Measurements from ENCODE around the gene NRCAM. TPM values are rescaled to one million over a fixed set of nuclear protein-coding genes. Genes with fewer than 3 reads are reported as not detected.

NRCAM gene
- total and polyA plus RNA-seq, 5 donors from 2014 or later = 0.27 TPM; not detected in 4

DNA sequence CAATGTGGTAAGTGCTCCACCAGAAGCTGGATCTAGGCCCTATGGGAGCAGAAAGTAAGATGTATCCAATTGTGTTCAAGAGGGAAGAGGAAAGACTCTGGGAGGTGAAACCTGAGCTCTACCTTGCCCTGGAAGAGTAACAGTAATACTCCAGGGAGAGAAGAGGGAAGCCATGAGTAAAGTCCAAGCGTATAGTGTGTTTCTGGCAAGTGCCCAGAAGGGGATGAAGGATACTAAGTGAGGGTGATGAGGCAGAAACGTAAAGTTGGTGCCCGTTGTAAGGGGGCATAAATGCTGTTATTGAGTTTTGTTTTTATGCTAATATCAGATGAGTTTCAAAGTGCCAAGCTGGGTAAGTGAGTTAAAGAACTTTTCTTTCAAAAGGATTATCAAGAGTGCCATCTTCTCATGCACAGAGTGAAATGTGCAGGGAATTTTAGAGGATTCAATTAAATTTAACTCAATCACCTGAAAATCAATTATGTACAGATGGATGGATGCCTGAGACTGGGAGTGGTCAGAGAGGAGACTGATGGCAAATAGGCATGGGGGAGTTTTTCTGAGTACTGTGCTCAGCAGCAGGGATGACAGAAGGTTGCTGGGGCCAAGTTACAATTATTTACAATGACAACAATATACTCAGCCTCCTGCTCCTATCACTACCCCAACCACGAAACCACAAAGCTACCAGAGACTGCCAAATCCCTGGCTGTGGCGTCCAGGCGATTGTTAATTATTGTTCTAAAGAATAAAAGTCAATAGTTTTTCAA, 202.8 kb downstream of the NRCAM start:
- H3K27ac ChIP-seq (ENCODE audit: insufficient read depth, low read length, poor library complexity, severe bottlenecking) = no peak overlapping the region
- no peak overlapping the region for H3K4me3 ChIP-seq (ENCODE audit: low read depth, low read length)
- DNase-seq (no peak), ATAC-seq (ENCODE audit: low read depth in 2 of 2) (no peak)
- no peaks in the 10 kb centered on the region for H3K36me3 ChIP-seq (ENCODE audit: control insufficient read depth, insufficient read depth, low read length)
- Mint-ChIP-seq H3K9me3 (peaks cover 0 to 8% (median 2%) of the 10 kb centered on the region in 7 donors), H3K27me3 (no peaks in the 10 kb centered on the region), H3K36me3 (no peaks in the 10 kb centered on the region), H3K4me1 (no peaks in the 10 kb centered on the region), H3K27ac (no peak overlapping the region), H3K4me3 (no peak overlapping the region)
- H3K4me1 ChIP-seq (ENCODE audit: control insufficient read depth, insufficient read depth, low read length, poor library complexity, severe bottlenecking) = no peaks in the 10 kb centered on the region
- no peaks in the 10 kb centered on the region for H3K27me3 ChIP-seq (ENCODE audit: control insufficient read depth, insufficient read depth, low read length)
- no peaks in the 10 kb centered on the region for H3K9me3 ChIP-seq (ENCODE audit: control insufficient read depth in 2 of 2, low read length in 2 of 2)

DNA sequence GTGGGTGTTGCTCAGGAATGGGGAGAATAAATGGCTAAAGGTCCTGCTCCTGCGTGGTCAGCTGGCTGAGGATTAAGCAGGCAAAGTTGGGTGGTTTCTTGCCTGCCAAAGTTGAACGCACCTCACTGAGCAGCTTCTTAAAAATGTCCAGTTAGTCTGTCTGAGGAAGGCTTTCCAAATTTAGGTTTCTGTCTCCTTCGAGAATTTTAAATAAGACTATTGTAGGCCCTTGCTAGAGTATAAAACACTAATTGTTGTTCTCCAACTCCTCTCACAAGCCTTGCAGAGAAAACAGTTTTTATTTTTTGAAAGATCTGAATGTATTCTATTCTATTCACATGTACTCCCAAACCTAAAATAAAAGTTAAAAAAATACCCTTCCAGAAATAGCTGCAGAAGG, 204.1 kb downstream of the NRCAM start:
- no peaks in the 10 kb centered on the region for H3K36me3 Mint-ChIP-seq
- no peaks in the 10 kb centered on the region for H3K27me3 Mint-ChIP-seq
- no peak overlapping the region for H3K4me3 Mint-ChIP-seq
- DNase-seq = no peak
- no peaks in the 10 kb centered on the region for H3K4me1 Mint-ChIP-seq
- H3K9me3 Mint-ChIP-seq = peaks cover 0 to 6% (median 2%) of the 10 kb centered on the region in 7 donors
- ATAC-seq (ENCODE audit: low read depth in 2 of 2) = no peak
- Histone ChIP-seq H3K27me3 (ENCODE audit: control insufficient read depth, insufficient read depth, low read length) (no peaks in the 10 kb centered on the region), H3K4me1 (ENCODE audit: control insufficient read depth, insufficient read depth, low read length, poor library complexity, severe bottlenecking) (no peaks in the 10 kb centered on the region), H3K9me3 (ENCODE audit: control insufficient read depth in 2 of 2, low read length in 2 of 2) (no peaks in the 10 kb centered on the region), H3K27ac (ENCODE audit: insufficient read depth, low read length, poor library complexity, severe bottlenecking) (no peak overlapping the region), H3K36me3 (ENCODE audit: control insufficient read depth, insufficient read depth, low read length) (no peaks in the 10 kb centered on the region), H3K4me3 (ENCODE audit: low read depth, low read length) (no peak overlapping the region)
- no peak overlapping the region for H3K27ac Mint-ChIP-seq

DNA sequence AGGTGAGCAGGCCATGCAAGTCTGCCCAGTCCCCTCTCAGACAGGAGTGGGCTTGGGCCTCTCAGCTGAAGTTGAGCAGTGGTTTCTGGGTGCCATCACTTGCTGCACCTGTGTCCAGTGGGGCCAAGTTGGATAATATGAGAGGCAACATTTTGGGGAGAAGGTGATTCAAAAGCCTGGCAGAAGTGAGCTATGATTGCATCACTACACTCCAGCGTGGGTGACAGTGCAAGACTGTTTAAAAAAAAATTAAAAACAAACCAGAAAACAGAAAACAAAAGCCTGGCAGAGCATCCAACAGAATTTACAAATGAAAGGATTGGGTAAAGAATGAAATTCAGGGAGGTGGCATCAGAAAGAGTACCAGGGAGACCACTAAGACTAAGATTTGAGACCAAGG, 204.5 kb downstream of the NRCAM start:
- no peak overlapping the region for H3K4me3 ChIP-seq (ENCODE audit: low read depth, low read length)
- no peak for DNase-seq
- Mint-ChIP-seq H3K4me3 (no peak overlapping the region), H3K4me1 (no peaks in the 10 kb centered on the region), H3K9me3 (peaks cover 0 to 5% (median 1%) of the 10 kb centered on the region in 7 donors), H3K27me3 (no peaks in the 10 kb centered on the region), H3K36me3 (no peaks in the 10 kb centered on the region), H3K27ac (no peak overlapping the region)
- H3K27ac ChIP-seq (ENCODE audit: insufficient read depth, low read length, poor library complexity, severe bottlenecking) = no peak overlapping the region
- no peaks in the 10 kb centered on the region for H3K4me1 ChIP-seq (ENCODE audit: control insufficient read depth, insufficient read depth, low read length, poor library complexity, severe bottlenecking)
- ATAC-seq (ENCODE audit: low read depth in 2 of 2) = no peak
- H3K9me3 ChIP-seq (ENCODE audit: control insufficient read depth in 2 of 2, low read length in 2 of 2) = no peaks in the 10 kb centered on the region
- no peaks in the 10 kb centered on the region for H3K27me3 ChIP-seq (ENCODE audit: control insufficient read depth, insufficient read depth, low read length)
- H3K36me3 ChIP-seq (ENCODE audit: control insufficient read depth, insufficient read depth, low read length) = no peaks in the 10 kb centered on the region

DNA sequence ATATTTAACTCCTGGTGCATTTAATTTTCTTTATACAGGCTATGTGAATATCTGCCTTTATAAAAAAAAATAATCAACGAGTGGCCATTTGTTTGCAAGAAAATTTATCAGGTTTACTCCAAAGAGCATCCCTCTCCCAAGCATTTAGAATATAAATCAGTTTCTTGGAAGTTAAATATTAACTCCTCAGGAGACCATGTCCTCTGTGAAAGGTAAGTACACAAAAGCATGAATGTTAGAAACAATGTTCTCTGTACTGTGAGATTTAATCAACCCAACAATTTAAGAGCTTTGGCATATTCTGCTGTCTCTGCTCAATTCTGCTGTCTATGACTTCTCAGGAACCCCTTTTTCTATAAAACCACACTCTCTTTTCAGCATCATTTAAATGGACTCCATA, 206.8 kb downstream of the NRCAM start:
- Histone ChIP-seq H3K27me3 (ENCODE audit: control insufficient read depth, insufficient read depth, low read length) (no peaks in the 10 kb centered on the region), H3K36me3 (ENCODE audit: control insufficient read depth, insufficient read depth, low read length) (no peaks in the 10 kb centered on the region), H3K4me1 (ENCODE audit: control insufficient read depth, insufficient read depth, low read length, poor library complexity, severe bottlenecking) (no peaks in the 10 kb centered on the region), H3K27ac (ENCODE audit: insufficient read depth, low read length, poor library complexity, severe bottlenecking) (no peak overlapping the region), H3K4me3 (ENCODE audit: low read depth, low read length) (no peak overlapping the region), H3K9me3 (ENCODE audit: control insufficient read depth in 2 of 2, low read length in 2 of 2) (no peaks in the 10 kb centered on the region)
- peaks cover 0 to 3% (median 0%) of the 10 kb centered on the region in 7 donors for H3K9me3 Mint-ChIP-seq
- no peak for ATAC-seq (ENCODE audit: low read depth in 2 of 2)
- H3K36me3 Mint-ChIP-seq = no peaks in the 10 kb centered on the region
- DNase-seq = no peak
- no peaks in the 10 kb centered on the region for H3K27me3 Mint-ChIP-seq
- no peak overlapping the region for H3K4me3 Mint-ChIP-seq
- H3K4me1 Mint-ChIP-seq = no peaks in the 10 kb centered on the region
- H3K27ac Mint-ChIP-seq = no peak overlapping the region

DNA sequence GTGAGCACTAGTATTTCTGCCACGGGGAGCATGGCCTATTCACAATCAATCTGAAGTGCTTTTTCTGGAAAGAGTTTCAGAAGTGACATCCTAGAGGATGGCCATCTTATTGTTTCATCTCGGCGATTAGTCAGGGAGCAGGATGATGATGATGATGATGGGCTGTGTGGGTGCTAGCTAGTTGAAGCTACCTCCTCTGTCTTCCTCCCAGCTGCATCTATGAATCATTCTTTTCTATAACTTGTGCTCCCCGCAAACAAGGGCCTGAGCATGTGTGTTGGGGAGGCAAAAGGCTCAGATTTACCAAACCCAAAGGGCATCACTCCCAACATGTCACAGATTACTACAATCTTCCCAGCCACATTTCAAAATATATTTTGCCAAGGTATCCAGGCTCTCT, 207.4 kb downstream of the NRCAM start:
- H3K9me3 ChIP-seq (ENCODE audit: control insufficient read depth in 2 of 2, low read length in 2 of 2) = no peaks in the 10 kb centered on the region
- H3K4me1 ChIP-seq (ENCODE audit: control insufficient read depth, insufficient read depth, low read length, poor library complexity, severe bottlenecking) = no peaks in the 10 kb centered on the region
- H3K9me3 Mint-ChIP-seq = peaks cover 0 to 3% (median 0%) of the 10 kb centered on the region in 7 donors
- H3K4me1 Mint-ChIP-seq = no peaks in the 10 kb centered on the region
- no peaks in the 10 kb centered on the region for H3K36me3 ChIP-seq (ENCODE audit: control insufficient read depth, insufficient read depth, low read length)
- H3K27me3 ChIP-seq (ENCODE audit: control insufficient read depth, insufficient read depth, low read length) = no peaks in the 10 kb centered on the region
- DNase-seq (no peak), ATAC-seq (ENCODE audit: low read depth in 2 of 2) (no peak)
- no peak overlapping the region for H3K27ac Mint-ChIP-seq
- no peaks in the 10 kb centered on the region for H3K27me3 Mint-ChIP-seq
- no peaks in the 10 kb centered on the region for H3K36me3 Mint-ChIP-seq
- no peak overlapping the region for H3K4me3 ChIP-seq (ENCODE audit: low read depth, low read length)
- H3K27ac ChIP-seq (ENCODE audit: insufficient read depth, low read length, poor library complexity, severe bottlenecking) = no peak overlapping the region
- no peak overlapping the region for H3K4me3 Mint-ChIP-seq

DNA sequence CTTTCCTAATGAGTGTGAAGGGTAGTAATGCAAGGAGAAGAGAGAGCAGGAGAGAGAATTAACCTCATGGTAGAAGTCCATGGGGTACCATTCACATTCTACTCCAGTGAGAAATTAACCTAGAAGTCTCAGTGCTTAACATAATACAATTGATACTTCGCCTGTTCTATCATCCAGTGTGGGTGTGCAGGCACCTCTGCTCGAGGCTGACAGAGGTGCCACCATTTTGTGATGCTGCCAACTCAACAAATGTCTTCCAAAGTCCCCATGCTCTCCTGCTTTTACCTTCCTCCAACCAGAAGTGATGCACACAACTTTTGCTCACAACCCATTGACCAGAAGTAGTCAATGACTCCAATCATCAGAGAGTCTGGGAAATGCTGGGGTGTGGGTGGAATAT, 207.8 kb downstream of the NRCAM start:
- Mint-ChIP-seq H3K36me3 (no peaks in the 10 kb centered on the region), H3K4me1 (no peaks in the 10 kb centered on the region), H3K4me3 (no peak overlapping the region), H3K27me3 (no peaks in the 10 kb centered on the region), H3K9me3 (peaks cover 0 to 3% (median 0%) of the 10 kb centered on the region in 7 donors), H3K27ac (no peak overlapping the region)
- DNase-seq (no peak), ATAC-seq (ENCODE audit: low read depth in 2 of 2) (no peak)
- no peak overlapping the region for H3K4me3 ChIP-seq (ENCODE audit: low read depth, low read length)
- no peaks in the 10 kb centered on the region for H3K4me1 ChIP-seq (ENCODE audit: control insufficient read depth, insufficient read depth, low read length, poor library complexity, severe bottlenecking)
- no peaks in the 10 kb centered on the region for H3K9me3 ChIP-seq (ENCODE audit: control insufficient read depth in 2 of 2, low read length in 2 of 2)
- no peaks in the 10 kb centered on the region for H3K27me3 ChIP-seq (ENCODE audit: control insufficient read depth, insufficient read depth, low read length)
- H3K27ac ChIP-seq (ENCODE audit: insufficient read depth, low read length, poor library complexity, severe bottlenecking) = no peak overlapping the region
- H3K36me3 ChIP-seq (ENCODE audit: control insufficient read depth, insufficient read depth, low read length) = no peaks in the 10 kb centered on the region

DNA sequence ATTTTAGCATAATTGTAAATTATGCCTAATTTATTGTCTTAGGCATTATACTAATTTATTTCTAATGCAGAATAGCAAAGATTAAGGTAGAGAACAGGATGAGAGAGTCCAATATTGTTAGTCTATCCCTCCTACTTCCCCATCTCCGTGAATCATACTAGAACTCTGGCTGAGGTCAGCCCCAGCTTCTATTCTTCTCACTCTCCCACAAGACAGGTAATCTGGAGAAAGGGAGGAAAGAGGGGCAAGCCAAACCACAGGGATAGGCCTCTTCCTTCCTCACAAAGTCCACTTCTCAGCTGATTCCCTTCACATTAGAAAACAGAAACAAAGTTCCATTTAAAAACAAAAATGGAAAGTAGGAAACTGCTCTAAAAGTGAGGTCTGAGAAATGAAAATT, 208.6 kb downstream of the NRCAM start:
- H3K4me1 Mint-ChIP-seq = no peaks in the 10 kb centered on the region
- ATAC-seq (ENCODE audit: low read depth in 2 of 2) (no peak), DNase-seq (no peak)
- no peaks in the 10 kb centered on the region for H3K27me3 Mint-ChIP-seq
- Histone ChIP-seq H3K4me1 (ENCODE audit: control insufficient read depth, insufficient read depth, low read length, poor library complexity, severe bottlenecking) (no peaks in the 10 kb centered on the region), H3K36me3 (ENCODE audit: control insufficient read depth, insufficient read depth, low read length) (no peaks in the 10 kb centered on the region), H3K27me3 (ENCODE audit: control insufficient read depth, insufficient read depth, low read length) (no peaks in the 10 kb centered on the region), H3K27ac (ENCODE audit: insufficient read depth, low read length, poor library complexity, severe bottlenecking) (no peak overlapping the region), H3K4me3 (ENCODE audit: low read depth, low read length) (no peak overlapping the region), H3K9me3 (ENCODE audit: control insufficient read depth in 2 of 2, low read length in 2 of 2) (no peaks in the 10 kb centered on the region)
- H3K9me3 Mint-ChIP-seq = peaks cover 0 to 2% (median 0%) of the 10 kb centered on the region in 7 donors
- H3K36me3 Mint-ChIP-seq = no peaks in the 10 kb centered on the region
- H3K27ac Mint-ChIP-seq = no peak overlapping the region
- H3K4me3 Mint-ChIP-seq = no peak overlapping the region

DNA sequence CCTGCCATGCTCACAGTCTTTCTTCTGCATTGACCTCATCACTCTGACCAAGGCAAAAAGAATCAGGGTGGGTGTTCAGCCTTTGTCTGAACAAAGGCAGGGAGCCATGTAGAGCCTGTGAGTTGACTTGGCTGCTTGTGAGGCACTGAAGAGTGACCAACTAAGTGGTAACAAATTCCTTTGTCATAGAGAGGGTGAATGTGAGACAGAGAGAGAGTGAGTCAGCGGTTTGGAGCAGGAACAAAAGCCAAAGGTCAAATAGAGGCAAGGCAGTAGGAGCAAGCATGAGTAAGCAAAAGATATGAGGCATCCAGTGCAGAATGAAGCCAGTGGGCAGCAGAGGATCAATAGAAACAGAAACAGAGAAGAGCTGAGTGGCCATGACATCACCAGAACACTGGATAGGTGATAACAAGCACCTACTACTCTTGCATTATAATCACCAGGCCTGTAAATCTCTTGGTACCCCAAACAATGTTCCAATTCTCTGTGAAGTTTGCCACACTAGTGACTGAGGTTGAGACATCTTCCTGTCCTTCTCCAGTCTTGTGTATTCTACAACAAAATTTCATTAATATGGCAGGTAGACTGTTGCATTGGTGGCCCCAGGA, 209.9 kb downstream of the NRCAM start:
- Histone ChIP-seq H3K9me3 (ENCODE audit: control insufficient read depth in 2 of 2, low read length in 2 of 2) (no peaks in the 10 kb centered on the region), H3K27ac (ENCODE audit: insufficient read depth, low read length, poor library complexity, severe bottlenecking) (no peak overlapping the region), H3K4me3 (ENCODE audit: low read depth, low read length) (no peak overlapping the region), H3K36me3 (ENCODE audit: control insufficient read depth, insufficient read depth, low read length) (no peaks in the 10 kb centered on the region), H3K4me1 (ENCODE audit: control insufficient read depth, insufficient read depth, low read length, poor library complexity, severe bottlenecking) (no peaks in the 10 kb centered on the region), H3K27me3 (ENCODE audit: control insufficient read depth, insufficient read depth, low read length) (no peaks in the 10 kb centered on the region)
- Mint-ChIP-seq H3K27ac (no peak overlapping the region), H3K4me3 (no peak overlapping the region), H3K27me3 (no peaks in the 10 kb centered on the region), H3K36me3 (no peaks in the 10 kb centered on the region), H3K9me3 (peaks cover 0 to 2% (median 0%) of the 10 kb centered on the region in 7 donors), H3K4me1 (no peaks in the 10 kb centered on the region)
- ATAC-seq (ENCODE audit: low read depth in 2 of 2) (no peak), DNase-seq (no peak)
